HFF-Myc (cell line): Measurements from ENCODE around the gene KIAA1210.

Source experiments
- DNase-seq: peaks from one replicate; pipeline ENCODE4 v3.0.0-alpha.2; 2011; ENCODE audit warnings: low read depth; ENCODE audit errors: extremely low read depth
- H3K4me3 ChIP-seq: replicated peaks from 2 replicates; pipeline ENCODE4 v1.5.1; 2011; ENCODE audit warnings: low read depth, mild to moderate bottlenecking, control low read depth, low read length
- CTCF ChIP-seq: IDR thresholded peaks from 2 replicates; pipeline ENCODE4 v1.5.1; 2012; ENCODE audit warnings: mild to moderate bottlenecking, low read depth, low read length, control low read depth; ENCODE audit errors: missing control alignments

KIAA1210 gene

GRCh38 chrX:119132316-119132715 is 4.7 kb upstream of the KIAA1210 start:
- no peak for DNase-seq
- TF ChIP-seq CTCF = no peak
- no peak overlapping the region for H3K4me3 ChIP-seq

- no peak overlapping the region for H3K4me3 ChIP-seq
- TF ChIP-seq CTCF = no peak
- peak; percentile 15 for DNase-seq
Measured at GRCh38 chrX:119130911-119131310, 3.3 kb upstream of the KIAA1210 start.

- DNase-seq = no peak
- no peak for TF ChIP-seq CTCF
- no peak overlapping the region for H3K4me3 ChIP-seq
Measured at GRCh38 chrX:119121341-119121740, 6.3 kb downstream of the KIAA1210 start.

GRCh38 chrX:119118780-119119395 is 8.7 kb downstream of the KIAA1210 start:
- no peak overlapping the region for H3K4me3 ChIP-seq
- peak; percentile 69 for TF ChIP-seq CTCF
- no peak for DNase-seq

GRCh38 chrX:119107206-119107605 is 20.4 kb downstream of the KIAA1210 start:
- H3K4me3 ChIP-seq = no peak overlapping the region
- no peak for TF ChIP-seq CTCF

GRCh38 chrX:119105826-119106225 is 21.8 kb downstream of the KIAA1210 start:
- H3K4me3 ChIP-seq = no peak overlapping the region
- no peak for TF ChIP-seq CTCF
- no peak for DNase-seq

More at GRCh38 chrX:119107206-119107605, 20.4 kb downstream of the KIAA1210 start:
- no peak for DNase-seq

GRCh38 chrX:119101168-119101567 is 26.4 kb downstream of the KIAA1210 start:
- no peak for DNase-seq
- TF ChIP-seq CTCF = no peak
- no peak overlapping the region for H3K4me3 ChIP-seq
